HS-5 (cell line): ENCODE data around the gene CPE.
"Not testable (repeated sequence)": the region's sequence is repeated elsewhere in the genome, so short reads cannot be mapped to it uniquely, and the experiment has no call there.

Source experiments
- DNase-seq: peaks from one replicate; pipeline ENCODE4 v3.0.0-alpha.2; 2012; ENCODE audit warnings: low read depth

The CPE gene

GRCh38 chr4:165378745-165379677 lies at the start of gene CPE:
TSS of gene CPE (plus strand) at chr4:165379008. CDS start at chr4:165379222, 214 bp downstream.
- DNase-seq = no peak

- no peak for DNase-seq
Measured at GRCh38 chr4:165330071-165330470, 48.7 kb upstream of the CPE start.

DNA sequence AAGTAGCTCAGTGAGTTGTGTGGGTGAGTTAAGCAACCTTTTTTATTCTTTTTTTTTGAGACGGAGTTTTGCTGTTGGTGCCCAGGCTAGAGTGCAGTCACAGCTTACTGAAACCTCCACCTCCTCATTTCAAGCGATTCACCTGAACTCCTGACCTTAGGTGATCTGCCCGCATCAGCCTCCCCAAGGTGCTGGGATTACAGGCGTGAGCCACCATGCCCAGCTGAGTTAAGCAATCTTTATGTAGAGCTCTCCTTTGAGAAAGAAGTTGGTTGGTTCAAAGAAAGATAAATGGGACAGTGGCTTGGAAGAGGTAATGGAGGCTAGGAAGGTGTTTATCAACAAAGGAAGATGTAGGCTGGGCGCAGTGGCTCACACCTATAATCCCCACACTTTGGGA lies 48.1 kb upstream of the CPE start:
- no peak for DNase-seq

- DNase-seq = no peak
Measured at GRCh38 chr4:165331359-165331758, 47.4 kb upstream of the CPE start.

DNA sequence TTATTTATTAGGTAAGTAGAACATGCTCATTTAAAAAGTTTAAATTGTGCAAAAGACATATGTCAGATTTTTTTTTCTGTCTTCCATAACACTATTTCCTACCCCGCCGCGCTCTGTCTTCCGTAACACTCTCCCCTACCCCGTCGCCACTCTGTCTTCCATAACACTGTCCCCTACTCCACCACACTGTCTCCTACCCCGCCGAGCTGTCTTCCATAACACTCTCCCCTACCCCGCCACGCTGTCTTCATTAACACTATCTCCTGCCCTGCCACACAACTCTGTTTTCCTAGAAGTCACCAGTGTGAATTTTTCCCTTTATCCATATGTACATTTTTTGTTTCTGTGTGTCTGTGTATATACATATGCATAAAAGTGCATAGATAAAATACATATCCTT lies 47.0 kb upstream of the CPE start:
- no peak for DNase-seq

DNA sequence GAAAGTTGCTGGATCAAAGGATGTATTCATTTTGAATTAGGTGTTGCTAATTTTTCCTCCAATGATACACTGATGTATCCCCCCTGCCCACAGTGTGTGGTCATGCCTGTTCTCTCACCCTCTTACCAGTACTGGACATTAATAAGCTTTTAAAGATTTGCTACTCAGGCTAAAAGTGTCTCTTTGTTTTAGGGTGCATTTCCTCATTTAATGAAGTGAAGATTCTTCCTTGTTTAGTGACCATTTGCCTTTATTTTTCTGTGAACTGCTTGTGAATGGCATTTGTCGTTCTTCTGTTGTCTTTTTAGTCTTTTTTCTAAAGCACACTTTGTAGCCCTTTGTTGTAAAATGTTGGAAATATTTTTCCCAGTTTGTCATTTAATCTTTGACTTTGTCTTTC lies 46.3 kb upstream of the CPE start:
- DNase-seq = no peak

- no peak for DNase-seq
Measured at GRCh38 chr4:165335163-165335703, 43.6 kb upstream of the CPE start.

DNA sequence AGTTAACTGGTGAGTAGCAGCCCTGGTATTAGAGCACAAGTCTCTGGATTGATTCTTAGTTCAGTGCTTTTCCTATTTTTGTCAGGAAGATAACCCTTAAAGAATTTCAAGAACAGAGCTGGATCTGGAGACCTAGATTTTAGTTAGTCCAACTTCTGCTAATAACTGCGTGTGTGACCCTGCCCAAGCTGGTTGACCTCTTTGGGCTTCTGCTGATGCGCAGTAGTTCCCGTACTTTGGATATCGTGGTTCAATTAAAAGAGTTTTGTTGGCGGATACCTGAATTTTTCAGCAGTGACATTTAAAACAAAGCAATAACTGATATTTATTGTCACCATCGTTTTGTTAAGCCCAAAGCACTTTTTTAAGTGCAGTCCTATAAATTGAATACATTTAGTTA lies 42.1 kb upstream of the CPE start:
- DNase-seq = no peak

DNA sequence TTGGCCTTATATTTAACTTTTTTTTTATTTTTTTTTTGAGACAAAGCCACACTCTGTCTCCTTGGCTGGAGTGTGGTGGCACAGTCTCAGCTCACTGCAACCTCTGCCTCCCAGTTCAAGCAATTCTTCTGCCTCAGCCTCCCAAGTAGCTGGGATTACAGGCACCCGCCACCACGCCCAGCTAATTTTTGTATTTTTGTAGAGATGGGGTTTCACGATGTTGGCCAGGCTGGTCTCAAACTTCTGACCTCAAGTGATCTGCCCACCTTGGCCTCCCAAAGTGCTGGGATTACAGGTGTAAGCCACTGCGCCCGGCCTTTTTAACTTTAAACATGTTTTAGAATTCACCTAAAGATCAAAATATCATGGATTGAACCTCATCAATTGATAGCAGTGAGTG lies 36.5 kb upstream of the CPE start:
- not testable (repeated sequence) for DNase-seq

DNA sequence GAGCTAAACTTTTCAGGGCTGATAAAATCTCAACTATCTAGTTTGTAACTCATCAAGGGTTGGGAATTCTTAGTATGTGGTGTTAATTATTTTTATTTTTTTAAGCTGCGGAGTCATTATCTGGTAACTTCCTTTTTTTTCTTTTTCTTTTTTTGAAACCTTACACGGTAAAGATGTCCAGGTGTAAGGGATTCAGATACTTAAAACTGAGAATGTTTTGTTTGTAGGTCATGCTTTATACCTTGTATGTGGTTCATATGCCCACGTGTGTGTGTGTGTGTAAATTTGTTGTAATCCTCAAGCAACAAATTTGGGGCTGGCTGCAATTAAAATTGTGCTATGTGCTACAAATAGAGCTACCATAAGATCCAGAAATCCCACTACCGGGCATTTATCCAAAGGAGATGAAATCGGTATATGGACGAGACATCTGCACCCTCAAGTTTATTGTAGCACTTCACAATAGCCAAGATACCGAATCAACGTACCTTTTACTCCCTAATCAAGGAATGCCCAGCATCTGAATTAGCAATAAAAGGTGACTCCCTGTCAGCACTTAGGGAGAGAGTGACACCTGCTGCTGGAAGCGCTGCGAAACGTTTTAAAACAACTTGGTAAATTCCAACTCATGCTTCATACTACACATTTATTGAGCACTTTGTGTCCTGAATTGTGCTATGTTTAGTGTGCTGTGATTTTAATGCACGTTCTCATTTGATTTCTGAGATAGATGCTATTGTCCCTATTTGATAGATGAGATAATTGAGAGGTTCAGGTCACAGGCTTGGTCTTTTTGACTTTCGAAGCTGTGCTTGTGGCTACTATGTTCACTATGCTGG lies 35.2 kb upstream of the CPE start:
- no peak for DNase-seq

GRCh38 chr4:165345666-165346417 lies 33.0 kb upstream of the CPE start:
- no peak for DNase-seq

DNA sequence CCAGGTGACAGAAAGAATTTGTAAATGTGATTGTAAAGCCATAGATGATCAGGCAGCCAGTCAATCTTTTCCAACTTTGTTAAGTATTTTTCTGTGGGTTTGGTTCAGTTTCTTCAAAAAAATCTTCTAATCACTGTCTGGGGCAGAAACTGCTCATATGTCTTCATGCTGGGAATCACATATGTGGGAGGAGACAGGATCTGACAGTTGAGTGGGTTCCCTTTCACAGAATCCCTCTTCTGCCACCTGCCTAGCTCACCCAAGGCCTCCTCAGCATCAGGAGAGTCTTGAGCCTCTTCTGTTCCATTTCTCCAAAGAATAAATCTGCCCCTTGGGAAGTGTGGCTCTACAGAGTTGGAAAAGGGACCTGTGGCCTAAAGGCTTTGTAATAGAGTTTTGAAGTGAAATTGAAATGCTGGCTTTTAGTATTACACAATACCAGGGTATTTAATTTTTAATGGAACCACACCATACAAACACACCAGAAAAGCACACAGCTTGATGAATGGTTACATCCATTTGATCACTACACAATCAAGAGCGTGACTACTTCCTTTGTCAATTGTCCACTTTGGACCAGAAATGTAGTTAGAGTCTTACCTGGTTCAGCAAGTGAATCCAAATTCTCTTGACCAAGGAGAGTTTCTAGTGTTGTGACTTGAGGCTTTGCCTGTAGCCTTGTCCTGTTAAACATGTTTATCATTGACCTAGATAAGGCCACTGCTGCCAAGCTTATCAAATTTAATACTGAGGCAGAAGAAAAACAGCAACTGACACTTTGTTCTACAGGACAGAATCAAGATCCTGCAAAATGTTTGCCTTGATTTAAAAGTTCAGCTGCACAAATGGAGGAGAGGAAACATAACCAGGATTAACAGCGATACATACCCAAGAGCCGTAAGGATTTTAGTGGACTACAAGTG lies 30.9 kb upstream of the CPE start:
- no peak for DNase-seq

- no peak for DNase-seq
Measured at GRCh38 chr4:165351359-165352130, 27.3 kb upstream of the CPE start.

GRCh38 chr4:165355900-165356300 lies 22.9 kb upstream of the CPE start:
- no peak for DNase-seq

GRCh38 chr4:165359506-165359905 lies 19.3 kb upstream of the CPE start:
- no peak for DNase-seq

DNA sequence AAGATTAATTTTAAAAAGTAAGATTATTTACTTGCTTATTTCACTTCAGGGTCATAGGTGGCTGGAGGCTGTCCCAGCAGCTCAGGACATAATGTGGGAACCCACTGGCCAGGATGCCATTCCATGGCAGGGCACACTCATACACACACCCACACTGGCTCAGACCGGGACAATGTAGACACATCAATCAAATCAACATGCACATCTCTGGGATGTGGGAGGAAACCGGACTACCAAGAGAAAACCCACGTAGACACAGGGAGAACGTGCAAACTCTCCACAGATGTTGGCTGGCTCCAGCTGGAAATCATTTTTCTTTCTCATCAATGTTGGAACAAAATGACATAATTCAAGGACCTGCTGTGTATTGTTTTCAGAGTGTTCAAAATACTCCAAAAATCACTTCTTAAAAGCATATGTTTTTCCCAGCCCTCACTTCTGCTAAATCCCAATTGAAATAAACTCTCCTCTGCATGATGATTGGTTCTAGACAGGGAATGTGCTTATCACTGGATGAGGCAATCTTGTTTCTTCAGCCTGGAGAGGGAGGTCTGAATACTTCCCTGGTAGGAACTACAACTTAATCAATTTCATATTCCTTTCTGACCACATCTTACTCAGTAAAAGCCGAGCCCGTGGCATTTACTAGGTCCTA lies 18.6 kb upstream of the CPE start:
- no peak for DNase-seq

DNA sequence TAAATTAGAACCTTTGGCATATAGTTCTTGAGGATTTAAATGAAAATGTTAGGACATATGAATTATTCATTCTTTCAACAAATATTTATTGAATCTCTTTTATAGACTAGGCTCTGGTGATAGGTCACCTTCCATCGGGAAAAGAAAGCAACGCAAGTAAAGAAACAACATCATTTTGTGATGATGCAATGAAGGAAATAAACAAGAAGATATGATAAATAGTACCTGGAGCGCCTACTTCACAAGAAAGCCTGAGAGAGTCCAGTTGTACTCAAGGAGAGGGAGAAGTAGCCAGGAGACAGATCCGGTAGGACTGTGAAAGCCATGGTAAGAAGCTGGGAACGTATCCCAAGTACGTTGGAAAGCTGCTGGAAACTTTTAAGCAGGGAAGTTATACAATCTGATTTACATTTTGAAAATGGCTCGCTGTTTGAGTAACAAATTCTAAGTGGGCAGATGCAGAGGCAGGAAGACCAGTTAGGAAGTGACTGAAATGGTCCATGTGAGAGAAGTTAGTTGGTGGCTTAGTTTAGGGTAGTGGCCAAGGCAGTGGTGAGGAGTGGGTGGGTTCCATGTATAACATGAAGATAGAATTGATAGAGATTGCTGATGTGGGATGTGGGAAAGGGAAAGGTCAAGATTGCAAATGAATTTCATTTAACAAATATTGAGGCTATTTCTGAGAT lies 17.7 kb upstream of the CPE start:
- no peak for DNase-seq

DNA sequence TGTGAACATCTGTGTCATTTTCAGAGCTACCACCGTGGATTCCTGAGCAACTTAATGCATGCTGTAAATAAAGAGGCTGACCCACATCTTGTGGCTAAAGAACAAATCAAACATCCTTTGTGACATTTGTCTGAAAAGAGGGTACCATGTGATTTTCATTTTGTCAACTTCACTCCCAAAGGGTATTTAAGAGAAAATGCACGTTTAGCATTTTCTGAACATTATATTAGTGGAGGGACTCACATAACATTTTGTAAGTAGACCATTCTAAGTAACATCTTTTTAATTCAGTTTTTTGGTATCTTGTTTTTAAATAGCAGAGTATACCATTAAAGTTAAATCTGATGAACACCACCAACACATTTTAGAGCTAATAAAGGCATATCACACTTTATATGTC lies 17.0 kb upstream of the CPE start:
- DNase-seq = no peak

DNA sequence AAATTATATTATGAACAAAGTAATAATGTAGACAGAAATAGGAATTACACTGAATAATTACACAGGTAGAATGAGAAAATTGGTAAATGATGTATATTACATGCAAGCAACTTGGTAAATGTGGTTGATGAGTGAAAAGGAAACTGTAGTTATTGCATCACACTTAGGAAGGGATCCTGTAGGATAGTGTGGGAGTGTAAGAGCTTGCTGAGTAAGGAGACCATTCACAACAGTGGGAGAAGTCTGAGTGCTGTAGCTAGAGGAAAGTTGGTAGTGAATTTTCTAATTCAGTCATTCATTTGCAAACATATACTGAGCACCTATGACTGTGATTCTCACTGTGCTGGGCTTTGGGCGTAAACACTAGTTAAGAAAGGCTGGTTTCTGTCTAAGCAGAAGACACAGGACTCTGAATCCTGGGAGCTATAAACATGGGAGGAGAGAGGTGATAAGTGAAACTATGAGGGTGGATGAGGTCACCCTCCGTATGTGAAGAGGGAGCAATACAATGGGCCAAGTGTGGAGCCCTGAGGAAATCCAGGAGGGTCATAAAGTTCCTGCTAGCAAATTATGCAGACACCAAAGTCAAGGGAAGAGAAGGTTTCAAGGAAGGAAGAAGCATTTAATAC lies 14.2 kb upstream of the CPE start:
- DNase-seq = no peak
